CD4-positive, alpha-beta T cell treated with Interleukin-17A for 1 hour (primary cell): ENCODE measurements around the gene SLC22A17.

Experiments used
- DNase-seq: peaks from one replicate; pipeline ENCODE4 v3.0.0-alpha.2; 2020

SLC22A17 gene

GRCh38 chr14:23361320-23361719, 8.6 kb upstream of the SLC22A17 start:
- DNase-seq: no peak

DNA sequence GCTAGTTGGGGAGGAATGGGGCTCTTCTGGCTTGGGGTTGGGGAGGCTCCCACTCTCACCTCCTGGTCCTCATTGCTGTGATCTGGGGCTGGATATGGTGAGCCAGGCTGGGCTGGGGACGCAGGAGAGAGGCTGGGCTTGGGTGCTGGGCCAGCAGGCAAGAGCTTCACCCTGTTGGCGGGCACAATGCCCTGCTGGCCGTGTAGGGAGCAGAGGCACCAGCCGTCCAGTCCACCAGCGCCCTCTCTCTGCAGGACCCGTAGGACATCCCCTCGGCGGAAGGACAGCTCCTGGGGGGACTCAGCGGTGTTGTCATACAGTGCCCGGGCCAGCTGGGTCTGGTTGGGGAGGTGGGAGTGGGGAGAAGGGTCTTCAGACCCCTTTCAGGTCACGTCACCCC, 7.8 kb upstream of the SLC22A17 start:
- no peak for DNase-seq

DNA sequence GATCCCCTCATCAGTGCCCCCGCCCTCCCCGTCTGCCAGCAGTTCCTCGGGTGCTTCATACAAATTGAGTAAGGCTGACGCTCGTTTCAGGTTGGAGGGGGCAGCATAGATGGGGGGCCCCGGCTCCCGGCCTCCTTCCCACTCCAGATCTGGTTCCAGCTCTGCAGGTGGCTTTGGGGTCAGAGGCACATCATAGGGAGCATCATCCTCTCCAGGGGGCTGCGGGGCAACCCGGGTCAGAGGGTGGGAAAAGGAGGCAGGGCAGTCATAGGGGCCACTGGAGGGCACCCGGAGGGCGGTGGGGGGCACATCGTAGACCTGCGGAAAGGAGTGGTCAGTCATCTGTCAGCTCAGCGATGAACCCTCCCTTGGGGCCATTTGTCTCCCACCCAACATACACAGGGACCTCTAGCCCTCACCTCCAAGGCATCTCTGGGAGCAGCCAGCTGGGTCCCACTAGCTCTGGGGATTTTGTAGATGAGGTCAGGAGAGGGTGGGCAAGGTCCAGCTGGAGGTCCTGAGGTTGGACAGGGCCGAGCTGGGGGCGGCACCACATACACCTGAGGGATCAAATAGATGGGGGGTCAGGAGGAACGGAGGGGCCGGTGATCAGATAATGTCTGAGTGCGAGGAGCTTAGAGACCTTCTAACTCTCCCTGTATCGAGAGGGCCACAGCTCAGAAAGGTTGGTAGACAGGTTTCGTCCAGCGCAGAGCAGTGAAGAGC, 7.2 kb upstream of the SLC22A17 start:
- DNase-seq: no peak

DNA sequence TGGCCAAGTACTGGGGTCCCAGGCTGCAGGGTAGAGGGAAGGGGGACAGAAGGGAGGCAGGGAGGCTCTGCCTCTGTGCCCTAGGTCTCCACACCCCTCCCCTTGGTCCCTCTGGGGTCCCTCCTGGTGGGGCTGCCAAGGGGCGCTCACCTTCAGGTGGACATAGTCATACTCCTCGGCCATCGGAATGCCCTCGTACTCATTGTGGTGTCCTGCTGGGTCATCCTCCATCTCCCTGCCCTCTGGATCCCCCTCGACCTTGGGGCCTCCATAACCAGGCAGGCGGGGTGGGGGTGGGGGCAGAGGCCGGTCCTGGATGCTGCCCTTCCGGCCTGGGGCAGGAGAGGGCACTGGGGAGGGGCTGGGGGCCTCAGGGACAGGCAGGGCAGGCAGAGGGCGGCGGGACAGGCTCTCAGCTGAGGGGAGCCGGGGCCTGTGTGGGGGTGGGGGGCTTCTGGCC, 6.5 kb upstream of the SLC22A17 start:
- DNase-seq: no peak

- no peak for DNase-seq
Observed at GRCh38 chr14:23358553-23359166, 6.0 kb upstream of the SLC22A17 start.

- DNase-seq: no peak
Observed at GRCh38 chr14:23358042-23358441, 5.4 kb upstream of the SLC22A17 start.

GRCh38 chr14:23357261-23357660, 4.6 kb upstream of the SLC22A17 start:
- DNase-seq: no peak

DNA sequence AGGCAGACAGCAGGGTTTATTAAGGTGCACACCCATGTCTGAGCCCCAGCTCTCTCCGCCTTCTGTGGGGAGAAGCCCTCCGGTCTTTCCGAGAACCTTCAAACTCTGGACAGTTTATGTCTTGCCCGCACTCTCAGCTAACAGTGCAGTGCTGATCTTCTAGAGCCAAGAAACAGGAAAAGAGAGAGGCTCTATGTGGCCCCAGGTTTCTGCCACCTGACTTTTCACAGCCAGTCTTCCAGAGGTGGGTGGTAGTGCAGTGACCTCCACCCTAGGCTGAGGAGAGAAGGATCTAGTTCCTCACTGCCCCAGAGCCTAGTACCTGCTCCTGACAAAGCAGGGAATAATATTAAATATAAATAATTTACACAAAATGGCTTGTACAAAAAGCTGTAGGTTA, 4.0 kb upstream of the SLC22A17 start:
- no peak for DNase-seq

DNA sequence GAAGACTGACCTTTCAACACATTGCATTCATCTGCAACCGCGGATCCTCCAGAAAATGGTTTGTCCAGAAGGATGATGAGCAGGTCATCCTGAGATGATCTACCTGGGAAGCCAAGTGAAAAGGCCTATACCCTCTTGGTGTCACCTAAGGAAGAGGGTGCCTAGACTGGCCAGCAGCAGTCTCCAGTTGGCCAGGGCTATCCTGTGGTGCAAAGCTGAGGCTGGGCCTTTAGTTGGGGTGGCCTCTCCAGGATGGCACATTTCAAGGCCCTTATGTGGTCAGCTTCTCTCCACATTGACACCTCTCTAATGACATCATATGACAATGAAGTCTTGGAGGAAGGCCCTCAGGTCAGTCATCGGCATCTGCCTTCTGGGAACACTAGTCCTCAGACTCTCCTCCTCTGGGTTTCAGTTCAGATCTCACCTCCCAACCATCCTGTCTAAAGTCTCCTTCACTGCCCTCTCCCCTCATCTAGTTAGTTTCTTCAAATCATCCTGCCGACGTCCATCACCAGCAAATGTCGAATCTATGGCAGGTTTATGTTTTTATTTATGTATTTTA, 3.3 kb upstream of the SLC22A17 start:
- DNase-seq: no peak

- no peak for DNase-seq
Observed at GRCh38 chr14:23354990-23355389, 2.3 kb upstream of the SLC22A17 start.

DNA sequence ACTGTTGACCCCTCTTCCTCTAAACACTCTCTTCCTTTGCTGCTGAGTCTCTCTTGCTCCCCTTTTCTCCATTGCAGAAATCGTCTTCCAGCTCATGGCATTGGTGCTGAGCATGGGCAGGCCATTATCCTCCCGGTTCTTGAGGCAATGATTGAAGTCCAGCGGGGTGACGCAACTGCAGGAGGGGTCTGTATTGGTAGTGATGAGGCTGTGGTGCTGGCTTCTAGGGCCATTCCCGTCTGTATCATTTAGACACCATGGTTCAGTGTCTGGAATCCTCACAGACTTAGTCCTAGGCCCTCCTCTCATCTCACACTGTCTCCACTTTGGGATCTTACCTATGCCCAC, 720 bp upstream of the SLC22A17 start:
- DNase-seq: no peak

GRCh38 chr14:23351681-23352505, 794 bp downstream of the SLC22A17 start:
- no peak for DNase-seq

DNA sequence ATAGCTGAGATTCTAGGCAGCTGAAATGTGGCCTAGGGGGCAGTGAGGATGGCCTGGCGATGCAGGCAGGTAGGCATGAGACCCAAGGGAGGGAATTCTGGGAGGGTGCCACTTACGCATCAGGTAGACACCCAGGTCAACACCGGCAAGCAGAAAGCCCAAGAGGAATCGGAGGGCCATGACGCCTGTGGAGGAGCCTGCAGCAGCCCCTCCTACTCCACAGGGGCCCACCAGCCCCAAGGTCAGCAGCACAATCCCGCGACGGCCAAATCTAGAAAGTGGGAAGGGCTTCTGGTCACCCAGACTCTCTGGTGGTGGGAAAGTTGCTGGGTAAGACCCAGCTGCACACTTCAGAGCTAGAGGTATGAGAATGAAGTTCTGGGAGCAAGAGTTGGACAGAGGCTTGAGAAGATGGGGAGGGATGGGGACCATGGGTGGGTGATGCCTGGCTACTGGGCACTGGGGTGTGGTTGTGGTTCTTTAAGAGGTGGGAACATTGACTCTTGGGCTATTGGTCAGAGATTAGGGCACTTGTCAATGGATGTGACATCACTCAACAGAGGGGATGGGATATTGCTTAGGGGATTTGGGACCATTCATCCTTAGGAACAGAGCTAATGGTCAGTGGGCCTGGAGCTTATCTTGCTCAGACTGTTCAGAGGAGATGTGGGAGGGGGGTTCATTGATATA, 3.4 kb downstream of the SLC22A17 start:
- DNase-seq: no peak

DNA sequence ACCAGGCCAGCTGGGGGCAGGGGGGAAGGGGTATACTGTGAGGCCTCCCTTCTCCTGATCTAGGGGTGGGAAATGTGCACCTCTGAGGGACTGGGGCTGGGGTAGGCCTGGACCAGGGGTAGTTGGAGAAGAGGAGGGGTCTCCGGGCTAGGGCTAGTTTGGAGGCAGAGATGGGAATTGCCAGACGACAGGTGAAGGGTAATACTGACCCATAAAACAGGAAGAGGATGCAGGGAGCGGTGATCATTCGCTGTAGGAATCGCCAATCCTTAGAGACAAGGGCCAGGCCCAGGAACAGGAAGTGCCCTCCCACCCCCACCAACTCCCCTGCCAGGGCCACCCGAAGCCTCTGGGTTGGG, 4.4 kb downstream of the SLC22A17 start:
- no peak for DNase-seq

DNA sequence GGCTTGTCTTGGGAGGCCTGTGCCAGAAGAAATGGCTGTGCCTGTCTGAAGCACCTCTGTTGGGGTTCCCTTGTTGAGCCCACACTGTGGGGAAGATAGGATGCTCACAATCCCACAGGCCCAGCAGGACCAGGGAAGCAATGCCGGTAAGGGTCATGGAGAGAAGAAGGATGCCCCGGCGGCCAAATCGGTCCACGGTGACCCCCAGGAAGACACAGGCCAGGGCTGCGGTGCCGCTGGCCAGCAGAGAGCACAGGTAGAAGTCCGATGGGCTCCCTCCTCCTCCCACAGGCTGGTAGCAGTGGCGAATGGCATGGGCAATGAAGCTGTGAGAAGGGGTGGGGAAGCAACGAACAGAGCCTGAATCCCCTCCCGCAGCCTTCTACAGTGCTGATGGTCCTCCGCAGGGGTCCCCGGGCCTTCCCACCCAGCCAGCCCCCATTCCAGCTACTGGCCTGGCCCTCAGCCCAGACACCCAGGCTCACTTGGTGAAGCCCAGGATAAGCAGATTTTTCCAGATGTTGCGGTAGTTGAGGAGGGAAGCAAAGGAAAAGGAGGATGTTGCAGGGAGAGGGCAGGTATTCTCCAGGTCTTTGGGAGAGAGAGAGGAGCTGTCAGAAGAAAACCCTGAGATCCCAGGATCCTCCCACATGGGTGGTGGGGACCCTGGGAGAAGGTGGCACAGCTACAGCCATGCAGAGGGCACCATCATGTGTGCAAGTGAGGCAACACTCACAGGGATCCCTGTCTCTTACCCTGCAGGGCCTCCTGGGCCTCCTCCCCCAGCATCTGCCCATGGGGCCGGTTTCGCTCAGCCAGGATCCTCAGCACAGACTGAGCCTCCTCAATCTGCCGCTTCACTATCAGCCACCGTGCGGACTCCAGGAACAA, 5.0 kb downstream of the SLC22A17 start:
- DNase-seq: no peak

GRCh38 chr14:23346693-23347405, 5.8 kb downstream of the SLC22A17 start:
- no peak for DNase-seq

GRCh38 chr14:23345987-23346692, 6.5 kb downstream of the SLC22A17 start:
- DNase-seq: no peak

DNA sequence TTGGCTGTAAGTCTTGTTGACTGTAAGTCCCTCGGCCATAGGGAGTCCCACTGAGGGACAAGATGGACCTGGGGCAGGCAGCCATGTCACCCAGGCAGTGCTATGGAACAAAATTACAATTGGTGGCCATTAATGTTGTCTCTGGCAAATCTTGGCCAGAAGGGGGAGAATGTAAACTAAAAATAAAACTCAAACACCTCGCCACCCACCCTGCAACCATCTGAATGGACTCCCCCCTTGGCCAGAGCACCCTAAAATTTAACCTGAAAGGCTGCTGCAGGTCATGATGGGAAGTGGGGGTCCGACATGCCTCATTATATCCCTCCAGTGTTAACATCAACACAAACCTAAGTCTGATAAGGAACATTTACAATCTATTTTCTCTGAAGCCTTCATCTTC, 8.2 kb downstream of the SLC22A17 start:
- DNase-seq: no peak

- no peak for DNase-seq
Observed at GRCh38 chr14:23339506-23340268, 13.0 kb downstream of the SLC22A17 start.

DNA sequence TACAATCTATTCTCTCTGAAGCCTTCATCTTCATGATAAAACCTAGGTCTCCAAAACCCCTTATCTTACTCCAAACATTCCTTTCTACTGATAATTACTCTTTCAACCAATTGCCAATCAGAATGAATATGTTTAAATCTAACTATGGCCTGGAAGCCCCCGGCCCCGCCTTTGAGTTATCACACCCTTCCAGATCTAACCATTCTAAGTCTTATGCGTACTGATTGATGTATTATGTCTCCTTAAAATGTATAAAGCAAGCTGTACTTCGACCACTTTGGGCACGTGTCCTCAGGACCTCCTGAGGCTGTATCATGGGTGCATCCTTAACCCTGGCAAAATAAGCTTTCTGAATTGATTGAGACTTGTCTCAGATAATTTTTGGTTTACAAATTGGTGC, 17.1 kb downstream of the SLC22A17 start:
- DNase-seq: no peak
